HS-27A (cell line): Measurements from ENCODE around the gene GABARAPL2.
"Not testable (repeated sequence)": the region's sequence is repeated elsewhere in the genome, so short reads cannot be mapped to it uniquely, and the experiment has no call there.

Experiments
- DNase-seq: peaks from one replicate; pipeline ENCODE4 v3.0.0-alpha.2; 2012; ENCODE audit warnings: low read depth, missing footprints

The GABARAPL2 gene

GRCh38 chr16:75591927-75592326 is 25.7 kb downstream of the GABARAPL2 start:
- not testable (repeated sequence) for DNase-seq

DNA sequence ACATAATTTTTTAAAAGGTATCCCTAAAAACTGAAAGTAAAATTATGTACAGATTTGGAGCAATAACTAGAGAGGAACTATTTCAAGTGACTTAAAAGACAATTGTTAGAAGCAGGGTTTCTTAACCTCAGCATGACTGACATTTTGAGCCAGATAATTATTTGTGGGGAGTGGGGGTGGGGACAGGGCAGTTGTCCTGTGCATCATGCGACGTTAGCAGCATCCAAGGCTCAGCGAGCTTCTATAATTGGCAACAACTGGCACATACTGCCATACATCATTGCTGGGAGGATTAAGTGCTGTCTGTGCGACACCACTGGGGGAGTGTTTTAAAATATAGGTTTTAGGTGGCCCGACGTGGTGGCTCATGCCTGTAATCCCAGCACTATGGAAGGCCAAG is 27.1 kb downstream of the GABARAPL2 start:
- no peak for DNase-seq

DNA sequence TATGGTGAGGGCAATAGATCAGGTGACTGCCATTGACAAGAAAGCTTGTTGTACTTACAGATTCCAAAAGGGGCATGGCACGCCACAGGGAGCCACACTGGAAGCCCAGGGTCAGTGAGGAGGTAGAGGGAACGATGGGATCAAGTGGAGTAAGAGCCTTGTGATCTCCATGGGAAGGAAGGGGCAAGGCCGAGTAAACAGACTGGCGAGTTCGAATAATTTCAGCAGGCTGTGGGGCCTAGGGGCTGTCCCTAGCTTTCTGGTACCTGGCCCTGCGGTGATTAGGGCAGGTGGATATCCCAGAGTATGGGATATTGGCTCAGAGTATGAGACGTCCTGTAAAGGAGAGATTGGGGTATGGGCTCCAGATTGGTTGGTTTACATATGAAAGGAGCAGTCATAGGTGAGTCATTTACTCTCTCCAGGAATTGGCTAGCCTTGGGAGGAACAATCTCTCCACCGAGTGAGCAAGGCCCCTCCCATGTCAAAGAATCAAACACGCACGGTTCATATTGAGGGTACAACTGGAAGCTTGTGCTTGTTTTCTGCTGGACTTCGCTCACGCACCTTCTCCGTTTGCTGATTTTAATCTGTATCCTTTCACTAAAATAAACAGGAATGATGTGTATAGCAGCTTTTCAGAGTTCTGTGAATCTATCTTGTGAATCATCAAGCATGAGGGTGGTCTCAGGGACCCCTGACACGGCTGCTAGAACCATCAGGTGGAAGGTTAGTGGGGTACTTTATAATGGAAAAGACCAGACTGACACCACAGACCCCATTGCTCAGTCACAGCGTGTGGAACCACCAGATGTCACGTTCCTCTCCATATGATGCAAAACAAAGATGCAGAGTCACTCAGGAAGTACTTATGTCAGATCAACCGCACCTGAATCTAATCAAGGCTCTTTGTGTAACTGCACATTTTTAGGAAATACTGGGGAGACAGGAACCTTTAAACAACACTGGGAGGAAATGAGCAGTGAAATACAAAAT is 27.9 kb downstream of the GABARAPL2 start:
- no peak for DNase-seq

DNA sequence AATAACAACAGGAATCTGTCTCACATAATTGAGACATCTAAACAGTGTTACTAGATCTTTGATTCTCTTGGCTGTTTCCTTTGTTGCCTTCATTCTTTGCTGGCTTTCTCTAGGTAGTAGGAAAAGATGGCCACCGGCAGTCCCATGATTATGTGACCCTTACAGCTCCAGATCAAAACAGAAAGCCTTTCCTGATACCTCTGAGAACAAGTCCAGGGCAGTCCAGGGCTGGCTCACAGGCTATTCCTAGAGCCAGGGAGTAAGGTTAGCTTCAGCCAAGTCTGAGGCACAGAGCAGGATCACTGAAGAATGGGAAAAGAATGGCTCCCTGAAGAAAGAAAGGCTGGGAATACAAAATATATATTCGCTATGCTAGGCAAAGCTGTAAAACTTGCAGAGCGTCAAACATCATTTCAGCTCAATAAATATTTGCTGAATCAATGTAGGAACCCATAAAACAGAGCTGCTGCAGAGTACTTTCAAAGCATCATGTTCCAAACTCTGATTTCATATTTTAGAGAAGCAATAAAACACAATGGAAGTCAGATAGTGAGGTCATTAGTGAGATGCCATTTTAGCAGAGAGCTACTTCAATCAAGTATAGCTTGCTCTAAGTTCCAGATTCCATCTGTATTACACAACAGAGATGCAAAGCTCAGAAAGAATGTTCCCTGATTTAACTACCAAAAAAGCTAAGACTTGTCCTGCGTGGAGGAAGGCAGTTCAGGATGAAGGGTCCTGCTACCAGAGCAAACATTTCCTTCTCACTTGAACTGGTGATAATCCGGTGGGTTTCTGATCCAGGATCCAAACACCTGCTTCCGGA is 33.5 kb downstream of the GABARAPL2 start:
- DNase-seq = no peak

GRCh38 chr16:75603241-75603640 is 37.1 kb downstream of the GABARAPL2 start:
- no peak for DNase-seq

DNA sequence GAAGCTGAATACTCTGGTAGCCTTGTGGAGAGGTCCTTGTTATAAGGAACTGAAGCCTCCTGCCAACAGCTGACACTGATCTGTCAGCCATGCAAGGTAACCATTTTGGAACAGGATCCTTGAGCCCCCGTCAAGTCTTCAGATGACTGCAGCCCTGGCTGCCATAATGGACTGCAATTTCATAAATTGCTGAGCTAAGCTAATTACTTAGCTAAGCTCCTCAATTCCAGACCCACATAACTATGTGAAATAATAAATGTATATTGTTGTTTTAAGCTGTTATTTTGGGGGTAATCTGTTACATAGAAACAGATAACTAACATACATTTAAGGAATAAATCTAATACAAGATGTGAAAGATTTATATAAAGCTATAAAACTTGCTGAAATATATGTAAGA is 40.3 kb downstream of the GABARAPL2 start:
- DNase-seq = no peak

GRCh38 chr16:75614066-75614897 is 48.1 kb downstream of the GABARAPL2 start:
- no peak for DNase-seq

GRCh38 chr16:75615619-75616018 is 49.4 kb downstream of the GABARAPL2 start:
- DNase-seq = no peak

DNA sequence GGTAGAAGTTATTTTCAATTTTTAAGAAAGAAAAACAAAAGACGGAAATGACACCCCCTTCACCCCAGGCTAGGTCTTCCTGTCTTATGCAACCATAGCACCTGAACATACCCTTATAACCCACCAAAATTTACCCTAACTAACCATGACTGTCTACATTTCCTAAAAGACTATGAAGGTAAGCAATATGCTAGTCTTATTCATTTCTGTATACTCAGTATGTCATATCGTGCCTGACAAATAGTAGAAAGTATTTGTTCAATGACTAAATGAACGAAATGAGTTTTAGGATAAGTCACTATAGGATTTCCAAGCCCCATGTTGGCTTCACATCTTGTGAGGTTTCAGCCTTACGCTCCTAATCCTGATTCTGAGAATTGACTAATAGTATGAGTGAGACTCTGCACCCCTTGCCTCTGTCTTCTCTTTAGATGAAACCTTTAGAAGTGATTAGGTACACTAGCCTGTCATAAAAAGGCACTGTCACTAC is 50.4 kb downstream of the GABARAPL2 start:
- DNase-seq = no peak

GRCh38 chr16:75617121-75617520 is 50.9 kb downstream of the GABARAPL2 start:
- no peak for DNase-seq

DNA sequence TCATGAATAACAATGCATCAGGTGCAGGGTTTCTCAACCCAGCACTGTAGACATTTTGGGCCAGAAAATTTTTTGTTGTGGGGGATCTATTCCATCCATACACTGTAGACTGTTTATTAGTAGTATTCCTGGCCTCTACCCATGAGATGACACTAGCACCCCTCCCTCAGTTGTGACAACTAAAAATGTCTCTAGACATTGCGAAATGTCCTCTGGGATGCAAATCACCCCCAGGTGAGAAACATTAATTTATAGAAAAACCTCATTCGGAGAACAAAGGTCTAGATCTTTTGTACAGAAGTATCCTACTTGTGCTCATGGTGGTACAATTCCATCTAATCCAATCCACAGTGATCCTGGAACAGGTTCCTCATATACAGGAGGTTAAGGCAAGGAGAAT is 52.6 kb downstream of the GABARAPL2 start:
- no peak for DNase-seq

DNA sequence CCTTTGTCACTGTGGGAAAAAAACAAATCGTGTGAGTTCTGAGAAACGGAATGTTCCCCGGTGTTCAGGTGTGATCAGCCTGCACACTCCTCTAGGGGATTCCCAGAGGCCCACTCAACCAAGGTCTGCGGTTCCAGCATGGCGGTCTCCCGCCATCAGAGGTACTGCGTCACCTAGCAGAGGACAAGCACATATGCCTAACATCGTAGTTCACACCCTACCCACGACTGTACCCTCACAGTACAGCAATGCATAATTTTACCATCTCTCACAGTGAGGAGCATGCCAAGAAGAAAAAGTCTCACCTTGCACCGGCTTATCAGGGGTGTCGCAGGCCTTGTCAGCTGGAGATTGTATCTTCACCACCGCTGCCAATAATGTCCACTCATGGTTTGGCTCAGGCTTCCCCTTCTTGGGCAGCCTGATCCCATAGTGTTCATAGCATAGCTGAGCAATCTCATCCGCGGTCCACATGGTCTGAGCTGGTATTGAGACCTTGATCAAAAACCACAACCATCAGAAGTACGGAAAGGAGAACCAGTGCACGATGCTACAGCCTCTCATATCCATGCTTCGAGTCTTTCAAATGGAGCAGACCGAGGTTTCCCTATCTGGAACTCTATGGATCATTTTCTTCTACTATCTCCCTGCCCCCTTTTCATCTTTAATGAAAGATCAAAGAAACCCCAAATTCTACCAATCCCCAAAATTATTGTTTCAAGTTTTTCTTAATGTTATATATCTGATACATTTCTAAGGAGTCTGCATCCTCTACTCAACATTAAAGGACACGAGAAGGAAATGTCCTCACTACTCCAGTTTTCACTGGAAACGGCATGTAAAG is 54.4 kb downstream of the GABARAPL2 start:
- DNase-seq = no peak

GRCh38 chr16:75621170-75621477 is 54.9 kb downstream of the GABARAPL2 start:
- no peak for DNase-seq

DNA sequence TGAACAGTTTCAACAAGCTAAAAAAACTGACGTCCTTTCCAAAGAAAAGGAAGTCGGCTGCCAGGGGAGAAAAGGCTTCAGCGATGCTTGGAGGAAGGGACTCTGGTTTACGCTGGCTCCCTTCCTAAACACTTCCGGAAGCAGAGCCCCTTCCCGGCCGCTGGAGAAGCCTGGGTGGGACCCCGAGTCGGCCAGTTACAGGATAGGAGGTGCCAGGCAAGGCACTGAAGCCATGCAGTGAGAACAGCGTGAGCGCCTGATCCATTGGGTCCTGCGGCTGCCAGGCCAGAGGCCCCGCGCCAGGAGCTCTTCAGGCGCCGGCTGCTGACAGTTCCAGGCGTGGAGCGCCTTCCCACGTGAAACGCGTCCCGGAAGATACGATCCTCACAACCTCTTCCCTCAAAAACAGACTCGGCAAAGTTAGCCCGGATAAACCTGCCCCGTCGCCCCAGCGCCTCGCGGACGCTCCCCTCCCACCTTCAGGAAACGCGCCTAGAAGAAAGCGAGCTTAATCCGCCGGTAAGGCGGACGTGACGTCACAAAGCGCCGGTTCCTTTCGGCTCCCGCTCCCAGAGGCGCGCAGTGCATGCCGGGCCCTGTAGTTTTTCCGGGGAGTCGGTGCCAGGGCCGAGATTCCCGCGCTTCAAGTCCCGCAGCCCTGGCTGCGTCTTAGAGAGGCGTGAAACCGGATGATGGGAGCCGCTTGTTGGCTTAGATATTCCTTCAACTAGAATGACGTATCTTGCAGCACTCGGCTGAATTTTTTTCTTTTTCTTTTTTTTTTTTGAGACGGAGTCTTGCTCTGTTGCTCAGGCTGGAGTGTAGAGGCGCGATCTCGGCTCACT is 56.8 kb downstream of the GABARAPL2 start, which contains the start of gene ADAT1:
ADAT1 (minus strand) TSS at position 521 of the 845 bp plus-strand sequence. CDS start 2,482 bp downstream, outside the sequence.
- DNase-seq = peak; percentile 94

DNA sequence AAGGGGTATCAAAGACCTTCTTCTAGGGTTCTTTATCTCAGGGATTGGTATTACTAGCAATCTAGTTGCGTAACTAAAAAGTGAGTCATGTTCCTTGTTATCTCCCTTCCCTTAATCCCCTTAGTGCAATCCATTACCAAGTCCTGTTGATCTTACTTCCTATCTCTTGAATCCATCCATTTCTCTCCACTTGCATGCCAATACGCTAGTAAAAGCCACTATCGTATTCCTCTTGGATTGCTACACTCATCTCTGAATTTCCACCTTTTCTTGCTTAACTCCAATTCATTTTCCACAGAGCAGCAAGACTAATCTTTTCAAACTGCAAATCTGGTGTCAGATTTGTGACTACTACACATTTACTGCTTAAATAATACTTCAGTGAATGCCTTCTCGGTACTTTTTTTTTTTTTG is 58.7 kb downstream of the GABARAPL2 start:
- no peak for DNase-seq

- no peak for DNase-seq
Observed at GRCh38 chr16:75626806-75627205, 60.6 kb downstream of the GABARAPL2 start.
